DMS 273 (cell line): ENCODE measurements around the gene LYPD5.
"Not testable (repeated sequence)": the region's sequence is repeated elsewhere in the genome, so short reads cannot be mapped to it uniquely, and the experiment has no call there.

Source experiments
- DNase-seq: peaks from one replicate; lab custom pipeline; 2025; ENCODE audit not compliant: unreplicated experiment; lab: John Stamatoyannopoulos, UW

LYPD5 gene

DNA sequence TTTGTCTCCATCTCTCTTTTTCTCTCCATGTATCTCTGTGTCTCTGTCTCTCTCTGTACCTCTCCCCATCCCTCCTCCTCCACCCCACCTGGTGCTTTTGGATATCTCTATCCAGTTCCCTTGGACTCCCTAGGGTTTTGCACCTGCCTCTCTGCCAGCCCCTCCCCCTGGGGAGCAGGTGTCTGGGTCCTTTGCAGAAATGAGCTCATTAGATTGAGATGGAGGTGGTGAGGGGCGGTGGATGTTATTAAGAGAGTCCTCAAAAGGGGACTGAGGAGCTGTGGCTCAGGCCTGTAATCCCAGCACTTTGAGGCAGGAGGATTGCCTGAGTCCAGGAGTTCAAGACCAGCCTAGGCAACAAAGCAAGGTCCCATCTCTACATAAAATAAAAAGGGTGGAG lies 23.6 kb downstream of the LYPD5 start:
- no peak for DNase-seq

DNA sequence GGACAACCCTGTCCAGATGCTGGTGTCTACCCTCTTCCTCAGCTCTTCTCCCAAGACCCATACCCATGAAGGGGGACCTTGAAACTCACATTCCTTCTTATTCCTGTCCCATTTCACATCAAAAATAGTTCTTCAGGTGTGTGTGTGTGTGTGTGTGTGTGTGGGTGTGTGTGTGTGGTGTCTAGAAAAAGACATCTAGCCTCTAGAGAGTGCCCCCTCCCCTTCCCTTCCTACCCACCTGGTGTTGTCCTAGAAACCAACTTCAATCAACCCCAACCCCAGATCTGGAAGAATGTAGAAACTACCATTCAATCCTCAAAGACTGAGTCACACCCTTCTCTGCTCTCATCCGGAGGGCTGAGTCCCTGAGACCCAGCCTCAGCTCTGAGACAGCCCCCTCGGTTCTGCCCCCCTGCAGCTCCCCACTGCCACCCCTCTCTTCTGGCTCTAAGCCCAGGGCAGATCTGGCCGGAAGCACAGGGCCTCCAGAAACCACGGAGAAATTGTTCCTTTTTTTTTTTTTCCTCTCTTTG lies 25.0 kb downstream of the LYPD5 start:
- no peak for DNase-seq

DNA sequence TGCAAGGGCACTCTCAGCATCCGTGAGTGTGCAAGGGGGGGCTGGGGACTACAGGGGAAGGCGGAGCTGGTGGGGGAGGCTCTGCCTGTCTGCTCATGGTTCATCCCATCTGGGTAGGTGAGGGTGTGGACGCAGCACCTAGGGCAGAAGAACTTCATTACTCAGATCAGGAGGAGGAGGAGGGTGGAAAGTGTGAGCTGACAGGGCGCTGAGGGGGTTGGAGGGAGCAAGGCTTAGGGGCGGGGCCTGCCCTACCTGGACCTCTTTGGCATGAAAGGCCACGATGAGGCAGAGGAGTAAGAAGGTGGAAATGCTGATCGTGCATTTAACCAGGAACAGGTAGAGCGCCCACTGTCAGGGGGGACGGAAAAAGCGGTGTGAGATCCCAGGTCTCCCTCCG lies 26.0 kb downstream of the LYPD5 start:
- no peak for DNase-seq

DNA sequence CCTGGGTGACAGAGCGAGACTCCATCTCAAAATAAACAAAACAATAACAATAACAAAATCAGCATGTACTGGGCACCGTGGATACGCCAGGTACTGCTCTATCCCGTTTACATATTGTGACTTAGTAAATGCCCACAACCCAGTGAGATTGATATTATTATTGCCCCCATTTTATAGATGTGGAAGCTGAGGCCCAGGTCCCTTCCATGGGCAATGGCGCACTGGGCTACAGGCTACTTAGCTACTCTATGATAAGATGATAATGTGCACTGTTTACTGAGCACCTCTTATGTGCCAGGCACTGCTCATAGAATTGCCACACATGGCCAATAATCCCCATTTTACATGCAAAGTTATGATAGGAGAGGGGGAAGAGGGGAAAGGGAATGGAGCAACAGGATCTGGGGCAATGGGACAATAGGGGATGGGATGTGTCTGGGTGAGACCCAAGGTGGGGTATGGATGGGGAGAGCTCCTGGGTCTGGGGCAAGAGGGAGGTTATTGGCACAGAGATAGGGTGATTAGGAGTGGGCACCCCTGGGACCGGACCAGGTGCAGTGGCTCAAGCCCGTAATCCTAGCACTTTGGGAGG lies 26.9 kb downstream of the LYPD5 start:
- no peak for DNase-seq

DNA sequence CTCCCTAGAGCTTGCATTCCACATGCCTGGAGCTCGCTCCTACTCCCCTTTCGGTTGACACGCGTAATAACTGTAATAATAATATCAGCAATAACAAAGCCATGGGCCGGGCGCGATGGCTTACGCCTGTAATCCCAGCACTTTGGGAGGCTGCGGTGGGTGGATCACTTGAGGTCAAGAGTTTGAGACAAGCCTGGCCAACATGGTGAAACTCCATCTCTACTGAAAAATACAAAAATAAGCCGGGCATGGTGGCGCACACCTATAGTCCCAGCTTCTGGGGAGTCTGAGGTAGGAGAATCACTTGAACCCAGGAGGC lies 27.3 kb downstream of the LYPD5 start:
- DNase-seq = not testable (repeated sequence)

DNA sequence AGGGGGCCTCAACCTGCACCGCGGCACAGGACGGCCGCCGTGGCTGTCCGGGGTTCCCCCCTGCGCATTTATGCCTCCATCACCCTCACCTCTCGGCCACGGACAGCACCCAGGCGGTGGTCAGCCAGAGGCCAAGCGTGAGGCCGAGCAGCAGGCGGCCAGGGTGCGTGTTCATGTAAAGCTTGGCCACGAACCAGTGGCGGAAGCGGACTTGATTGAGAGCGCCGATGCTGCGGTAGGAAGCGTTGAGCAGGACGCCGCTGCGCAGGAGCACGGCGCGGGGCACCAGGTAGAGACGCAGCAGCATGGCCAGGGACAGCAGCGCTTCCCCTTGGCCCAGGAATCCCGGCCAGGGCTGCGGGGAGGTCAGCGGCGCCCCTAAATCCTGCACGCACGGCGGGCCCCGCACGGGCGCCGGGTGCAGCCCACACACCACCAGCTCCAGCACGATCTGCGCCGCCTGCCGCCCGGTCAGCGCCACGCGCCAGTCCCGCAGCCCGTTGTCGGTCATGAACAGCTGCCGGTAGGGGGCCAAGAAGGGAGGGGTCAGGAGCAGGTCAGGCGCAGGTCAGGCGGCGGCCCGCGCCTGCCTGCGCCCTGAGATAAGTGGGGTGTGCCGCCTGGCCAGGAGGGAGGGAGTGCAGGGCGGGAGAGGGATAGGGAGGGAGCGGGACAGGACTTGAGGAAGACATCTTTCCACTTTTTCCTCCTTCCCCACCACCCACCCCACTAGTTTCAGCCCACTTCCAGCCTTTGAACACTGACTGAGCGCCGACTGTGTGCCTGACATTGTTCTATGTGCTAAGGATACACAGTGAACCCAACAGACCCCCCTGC lies 27.9 kb downstream of the LYPD5 start:
- no peak for DNase-seq

DNA sequence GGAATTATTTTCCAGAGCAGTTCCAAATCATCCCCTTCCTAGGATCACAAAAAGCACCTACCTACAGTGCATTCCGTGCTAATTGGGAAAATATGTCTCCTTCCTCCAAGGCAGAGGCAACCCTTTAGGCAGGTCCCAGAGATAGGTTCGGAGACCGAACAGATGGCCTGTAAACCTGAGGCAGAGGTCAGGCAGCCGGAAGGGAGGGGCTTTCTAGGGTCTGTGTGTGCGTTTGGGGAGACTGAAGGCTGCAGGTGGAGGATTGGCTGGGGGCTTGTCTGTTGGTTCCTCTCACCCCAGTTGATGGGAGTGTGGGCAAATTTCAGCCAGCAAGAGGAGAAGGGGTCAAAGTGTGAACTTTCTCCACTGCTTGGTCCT lies 28.5 kb downstream of the LYPD5 start:
- DNase-seq = peak; percentile 36

DNA sequence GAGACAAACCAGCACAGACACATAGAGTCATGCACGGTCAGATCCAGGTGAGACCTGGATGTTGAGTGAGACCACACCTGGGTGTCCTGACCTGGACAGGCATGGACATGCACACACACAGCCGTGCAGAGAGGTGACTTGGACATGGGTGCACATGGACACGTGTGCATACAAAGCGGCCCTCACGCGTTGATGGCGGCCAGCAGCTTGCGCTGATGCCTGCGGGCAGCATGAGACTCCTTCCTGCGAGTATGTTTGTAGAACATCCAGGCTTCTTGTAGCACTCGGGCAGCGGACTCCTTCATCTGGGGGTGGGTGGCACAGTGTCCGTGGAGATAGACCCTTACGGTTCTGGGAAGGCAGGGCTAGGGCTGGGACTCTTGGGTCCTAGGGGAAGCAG lies 33.0 kb downstream of the LYPD5 start:
- no peak for DNase-seq

DNA sequence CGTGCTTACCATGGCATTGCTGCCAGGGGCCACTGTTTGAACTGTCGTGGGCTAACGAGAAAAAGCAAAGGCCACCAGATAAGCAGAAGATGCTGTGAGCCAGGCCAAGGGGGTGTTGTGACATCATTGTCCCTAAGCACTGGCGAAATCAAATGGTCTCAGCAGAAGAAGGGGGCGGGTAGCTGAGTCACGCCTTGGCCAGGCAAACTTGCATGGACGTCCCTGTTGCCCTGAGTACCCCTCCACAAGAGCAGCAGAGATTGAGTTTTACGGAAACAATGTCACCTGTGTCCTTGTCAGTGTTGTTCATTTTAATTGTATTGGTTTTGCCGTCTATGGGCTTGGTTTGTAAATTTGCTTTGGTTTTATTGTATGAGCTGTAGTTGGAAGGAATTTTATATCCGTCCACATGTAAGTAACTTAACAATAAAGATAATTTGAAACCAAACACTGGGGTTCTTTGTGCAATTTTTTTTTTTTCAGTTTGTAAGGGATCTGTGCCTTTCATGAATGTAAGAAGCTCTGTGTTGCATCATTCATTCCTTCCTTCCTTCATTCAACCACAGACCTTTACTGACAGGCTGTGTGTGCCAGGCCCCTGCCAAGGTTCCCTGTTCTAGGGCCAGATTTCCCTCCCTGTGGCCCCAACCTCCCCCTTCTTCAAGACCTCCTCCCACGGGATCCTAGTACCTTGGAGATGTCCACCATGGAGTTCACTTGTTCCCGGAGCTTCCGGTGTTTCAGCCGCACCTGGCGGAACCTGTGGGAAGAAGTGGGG lies 33.8 kb downstream of the LYPD5 start:
- DNase-seq = no peak

DNA sequence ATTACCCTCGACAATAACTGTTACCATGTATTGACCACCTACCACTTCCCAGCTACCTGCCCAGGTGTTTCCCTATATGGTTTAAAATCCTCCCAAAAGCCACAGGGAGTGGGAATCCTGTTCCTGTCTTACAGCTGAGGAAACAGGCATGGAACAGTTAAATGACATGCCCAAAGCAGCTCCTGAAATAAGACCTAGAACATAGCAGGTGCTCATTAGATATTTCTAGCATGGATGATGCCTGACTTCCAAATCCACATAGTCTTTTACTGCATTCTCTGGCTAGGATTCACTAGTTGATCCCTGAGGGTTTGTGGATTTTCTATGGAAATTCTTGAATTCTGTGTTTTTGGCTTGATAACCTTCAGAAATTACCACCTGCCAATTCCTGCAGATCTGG lies 34.4 kb downstream of the LYPD5 start:
- DNase-seq = no peak

DNA sequence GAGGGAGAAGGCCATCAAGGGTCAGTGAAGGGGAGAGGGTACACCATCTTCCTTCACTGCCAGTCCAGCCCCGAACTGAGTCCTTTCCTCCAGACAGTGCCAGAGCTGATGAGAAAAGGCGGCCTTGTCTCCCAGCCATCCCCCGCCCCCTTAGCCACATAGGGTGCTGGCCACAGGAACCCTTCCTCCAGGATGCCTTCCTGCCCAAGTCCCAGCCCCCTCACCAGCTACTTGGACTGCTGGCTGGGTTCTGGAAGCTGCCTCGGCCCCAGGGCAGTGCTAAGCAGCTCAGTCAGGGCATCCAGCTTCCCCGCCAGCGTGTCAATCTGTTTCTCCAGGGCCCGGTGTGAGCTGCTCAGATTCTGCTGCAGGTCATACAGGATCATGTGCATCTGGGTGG lies 34.9 kb downstream of the LYPD5 start:
- DNase-seq = no peak

DNA sequence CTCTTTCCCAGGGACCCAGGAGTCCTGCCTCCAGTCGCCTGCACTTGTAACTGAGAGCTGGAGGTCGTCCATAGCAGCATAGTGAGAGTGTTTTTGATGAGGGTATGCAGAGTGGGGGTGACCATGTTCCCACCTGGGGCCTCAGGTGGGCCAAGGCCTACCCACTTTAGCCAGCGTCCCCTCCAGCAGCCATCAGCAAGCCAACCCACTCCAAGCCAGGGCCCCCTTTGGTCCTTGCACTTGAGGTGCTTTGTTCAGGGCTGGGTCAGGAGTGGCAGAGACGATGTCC lies 35.5 kb downstream of the LYPD5 start:
- no peak for DNase-seq

DNA sequence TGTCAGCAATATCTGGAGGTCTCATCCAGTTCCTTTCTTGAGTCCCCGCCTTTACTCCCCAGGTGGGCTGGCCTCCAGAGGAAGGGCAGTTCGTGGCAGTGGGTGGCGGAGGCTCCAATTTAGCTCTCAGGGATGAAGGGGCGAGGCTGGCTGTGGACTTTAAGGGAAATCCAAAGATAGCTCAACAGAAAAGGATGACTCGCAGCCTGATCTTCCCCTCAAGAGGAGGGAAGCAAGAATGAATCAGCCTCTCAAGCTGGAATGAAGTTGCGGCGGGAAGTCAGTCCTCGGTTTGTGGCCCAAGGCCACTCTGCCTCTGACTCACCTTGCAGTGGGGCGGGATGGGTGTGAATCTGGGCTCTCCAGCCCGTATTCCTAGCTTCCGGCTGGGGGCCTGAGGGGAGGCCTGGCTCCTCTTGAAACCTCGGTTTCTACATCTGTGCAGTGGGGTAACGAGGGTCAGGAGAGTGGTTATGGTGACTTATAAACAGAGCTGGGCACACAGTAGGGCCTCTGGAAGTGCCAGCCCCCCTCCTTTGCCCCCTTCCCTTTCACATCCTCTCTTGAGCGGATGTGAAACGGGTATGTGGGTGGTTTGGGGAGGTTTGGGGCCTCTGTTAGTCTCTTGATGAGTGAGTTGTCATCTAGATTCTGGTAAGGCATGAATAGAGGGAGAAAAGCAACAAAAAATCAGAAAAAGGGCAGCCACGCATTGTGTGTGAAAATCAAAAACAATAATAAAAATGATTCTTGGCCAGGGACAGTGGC lies 37.0 kb downstream of the LYPD5 start:
- DNase-seq = no peak

DNA sequence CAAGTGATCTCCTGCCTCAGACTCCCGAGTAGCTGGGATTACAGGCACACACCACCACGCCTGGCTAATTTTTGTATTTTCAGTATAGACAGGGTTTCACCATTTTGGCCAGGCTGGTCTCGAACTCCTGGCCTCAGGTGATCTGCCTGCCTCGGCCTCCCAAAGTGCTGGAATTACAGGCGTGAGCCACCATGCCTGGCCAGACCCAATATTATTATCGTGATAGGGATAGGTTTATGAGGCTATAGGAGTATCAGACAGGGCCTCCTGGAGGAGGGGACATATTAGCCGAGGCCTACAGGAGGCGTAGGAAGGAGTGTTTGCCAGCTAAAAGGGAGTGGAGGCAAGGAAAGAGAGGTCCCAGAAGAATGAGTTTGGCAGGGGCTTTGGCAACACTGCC lies 37.6 kb downstream of the LYPD5 start:
- DNase-seq = not testable (repeated sequence)

DNA sequence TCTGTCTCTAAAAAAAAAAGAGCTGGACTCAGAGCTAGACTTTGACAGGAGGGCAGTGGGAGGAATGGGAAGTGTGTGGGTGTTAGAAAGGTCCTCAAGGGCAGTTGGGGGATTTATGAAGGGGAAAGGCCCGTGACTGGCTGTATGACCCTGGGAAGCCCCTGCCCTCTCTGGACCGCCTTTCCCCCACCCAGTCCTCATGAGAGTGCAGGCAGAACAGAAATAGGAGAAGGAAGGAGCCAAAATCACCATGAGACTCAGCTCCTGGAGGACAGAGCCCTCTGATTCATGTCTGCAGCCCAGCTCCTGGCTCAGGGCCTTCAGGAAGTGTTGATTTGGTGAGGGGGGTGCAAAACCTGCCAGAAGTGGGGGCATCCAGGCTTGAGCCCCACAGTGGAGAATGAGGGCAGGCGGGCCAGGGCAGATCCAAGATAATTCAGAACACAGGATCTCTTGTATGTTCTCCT lies 38.7 kb downstream of the LYPD5 start:
- no peak for DNase-seq

DNA sequence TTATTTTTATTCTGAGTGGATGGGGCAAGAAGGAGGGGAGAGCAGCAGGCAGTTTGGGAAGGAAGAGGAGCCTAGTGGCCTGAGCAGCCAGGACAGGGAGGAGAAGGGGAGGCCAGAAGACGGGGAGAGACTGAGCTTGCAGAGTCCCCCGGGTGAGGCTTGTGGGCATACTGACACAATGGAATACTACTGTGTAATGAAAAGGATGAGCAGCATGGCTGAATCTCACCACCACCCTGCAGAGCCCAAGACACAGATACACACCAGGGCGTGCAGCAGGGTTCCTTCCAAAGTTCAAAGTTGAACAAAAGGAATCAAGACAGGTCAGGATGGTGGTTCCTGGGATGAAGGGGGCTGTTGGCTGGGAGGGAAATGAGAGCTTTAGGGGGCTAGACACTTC lies 39.4 kb downstream of the LYPD5 start:
- DNase-seq = no peak

DNA sequence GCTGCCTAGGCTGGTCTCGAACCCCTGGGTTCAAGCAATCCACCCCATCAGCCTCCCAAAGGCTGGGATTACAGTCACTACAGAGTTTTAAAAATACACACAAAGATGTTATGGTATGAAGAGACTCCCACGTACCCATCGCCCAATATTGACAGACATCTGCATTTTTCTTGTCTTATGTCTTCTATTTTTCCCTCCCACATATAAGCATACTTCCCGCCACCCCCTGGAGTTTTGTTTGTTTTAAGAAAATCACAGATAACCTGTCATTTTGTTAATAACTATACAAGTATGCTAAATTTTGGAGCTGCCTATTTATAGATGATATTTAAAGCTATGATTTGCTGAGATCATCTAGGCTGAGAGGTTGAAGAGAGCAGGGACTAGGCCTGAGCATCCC lies 41.3 kb downstream of the LYPD5 start:
- no peak for DNase-seq

DNA sequence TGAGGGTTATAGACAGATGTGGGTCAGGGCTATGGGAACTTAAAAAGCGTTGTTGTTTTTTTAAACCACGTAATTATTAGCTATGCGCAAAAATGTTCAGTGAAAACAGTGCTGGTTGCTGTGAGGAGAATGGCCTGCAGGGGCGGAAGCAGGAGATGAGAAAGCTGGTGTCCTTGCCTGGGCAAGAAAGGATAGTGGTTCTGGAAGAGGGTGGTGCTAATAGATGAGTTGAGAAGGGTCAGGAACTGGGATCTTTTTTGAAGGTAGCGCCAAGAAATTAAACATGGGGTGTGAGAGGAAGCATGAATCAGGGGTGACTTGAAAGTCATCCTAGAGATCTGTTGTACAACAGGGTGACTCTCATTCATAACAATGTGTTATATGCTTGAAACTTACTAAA lies 42.7 kb downstream of the LYPD5 start:
- no peak for DNase-seq

DNA sequence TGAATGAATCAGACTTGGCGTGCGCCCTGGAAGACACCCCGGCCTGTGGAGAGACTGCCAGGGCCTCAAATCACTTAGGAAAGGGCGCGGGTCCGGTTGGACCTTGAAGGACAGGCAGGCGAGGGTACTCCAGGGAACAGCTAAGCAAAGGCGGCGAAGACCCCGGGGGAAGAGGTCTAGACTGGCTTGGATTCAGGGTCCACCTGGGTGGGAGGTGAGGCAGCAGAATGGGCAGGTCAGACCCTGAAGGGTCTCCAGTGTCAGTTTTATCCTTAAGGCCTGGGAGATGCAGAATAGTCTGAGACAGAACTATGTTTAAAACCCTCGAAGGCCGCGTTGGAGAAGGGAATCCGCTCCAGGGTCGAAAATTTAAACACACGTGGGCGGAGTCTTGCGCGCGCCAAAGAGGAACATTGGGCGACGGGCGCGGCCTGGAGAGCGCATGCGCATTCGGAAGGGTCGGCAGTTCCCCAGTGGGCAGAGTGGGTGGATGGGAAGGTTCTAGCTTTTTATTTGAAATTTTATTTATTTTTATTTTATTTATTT lies 46.9 kb downstream of the LYPD5 start:
- peak; percentile 78 for DNase-seq

DNA sequence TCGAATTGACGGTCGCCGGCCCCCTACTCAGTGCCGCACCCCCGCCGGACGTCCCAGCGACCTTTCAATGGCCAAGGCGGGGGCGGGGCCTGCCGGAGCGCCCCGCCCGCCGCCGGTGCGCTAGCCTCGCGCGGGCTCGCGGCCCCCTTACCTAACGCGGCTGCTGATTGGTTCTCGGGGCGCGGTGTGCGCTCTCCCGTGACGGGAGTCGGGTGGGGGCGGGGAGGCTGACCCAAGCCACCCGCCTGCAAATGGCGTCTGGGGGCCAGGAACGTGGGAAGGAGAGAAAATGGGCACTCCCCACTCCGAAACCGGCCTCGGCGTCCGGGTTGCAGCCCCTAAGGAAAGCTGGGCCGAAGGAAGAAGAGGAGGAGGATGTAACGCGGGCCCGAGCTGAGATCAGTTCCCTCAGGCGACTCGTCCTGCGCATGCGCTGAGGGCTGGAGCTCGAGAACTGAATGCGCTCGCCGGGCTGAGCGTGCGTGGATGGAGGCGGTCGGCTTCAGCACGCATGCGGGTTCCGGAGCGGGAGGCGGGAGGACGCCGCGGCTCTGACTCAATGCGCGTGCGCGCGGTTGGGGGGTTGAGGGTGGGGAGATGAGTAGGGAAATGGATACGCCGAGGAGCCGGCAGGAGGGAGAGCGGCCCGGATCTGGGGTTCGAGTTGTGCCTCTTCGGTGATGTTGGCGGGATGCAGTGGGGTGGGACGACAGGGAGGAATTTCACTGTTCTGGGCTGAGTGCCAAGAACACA lies 47.6 kb downstream of the LYPD5 start, which contains the start of gene SMG9:
TSS of gene SMG9 (minus strand) at position 460 of the 753 bp plus-strand sequence. CDS start 4,221 bp downstream, outside the sequence.
- peak; percentile 99 for DNase-seq

DNA sequence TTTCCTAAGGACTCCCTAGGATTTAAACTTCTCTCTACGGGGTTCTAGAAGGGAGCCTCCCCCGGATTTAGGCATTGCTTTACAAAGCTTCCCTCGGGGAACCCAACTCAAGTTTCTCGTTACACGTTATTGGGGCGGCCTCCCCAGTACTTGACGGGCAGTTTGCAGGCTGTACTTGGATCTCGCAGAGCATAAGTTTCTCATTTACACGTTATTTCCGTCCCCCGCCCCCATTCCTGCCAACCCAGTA lies 48.1 kb downstream of the LYPD5 start:
- no peak for DNase-seq
